Spleen (tissue), 11 donors: ENCODE measurements around the gene FRMD1. TPM values are rescaled to one million over a fixed set of nuclear protein-coding genes. Genes with fewer than 3 reads are reported as not detected.
A peak's percentile ranks its signal among the peaks of the same experiment; 100 is the strongest.

Source experiments
- DNase-seq: peaks from one replicate; pipeline ENCODE4 v3.0.0-alpha.2; 2020
- H3K27ac ChIP-seq, 8 donors: fragments of 200-600 bp; sonication (generic) in 7 of 8; 1 replicate in 4 of 8; 2 replicates in 4 of 8; pipeline versions ENCODE4 v1.5.0 to v1.8.0; 2016 to 2021; ENCODE audit warnings: inconsistent platforms in 4 of 8, mild to moderate bottlenecking in 4 of 8, moderate library complexity in 1 of 8
- H3K27me3 ChIP-seq, 7 donors: fragments of 200-600 bp; sonication (generic) in 6 of 7; replicated peaks in 1 of 7; 1 replicate in 4 of 7; 2 replicates in 3 of 7; pipeline versions ENCODE4 v1.5.0 to v1.8.0; 2016 to 2021; ENCODE audit warnings: inconsistent platforms in 3 of 7, mild to moderate bottlenecking in 1 of 7
- H3K36me3 ChIP-seq, 6 donors: fragments of 200-600 bp; sonication (generic) in 5 of 6; 1 replicate in 4 of 6; 2 replicates in 2 of 6; pipeline versions ENCODE4 v1.5.0 to v1.8.0; 2016 to 2021; ENCODE audit warnings: inconsistent platforms in 2 of 6
- H3K4me1 ChIP-seq, 6 donors: fragments of 200-600 bp; sonication (generic) in 5 of 6; 1 replicate in 3 of 6; 2 replicates in 3 of 6; pipeline versions ENCODE4 v1.5.0 to v1.8.0; 2016 to 2021; ENCODE audit warnings: inconsistent platforms in 3 of 6
- H3K4me3 ChIP-seq, 8 donors: fragments of 200-600 bp; sonication (generic) in 7 of 8; 1 replicate in 4 of 8; 2 replicates in 4 of 8; pipeline versions ENCODE4 v1.5.0 to v1.8.0; 2016 to 2021; ENCODE audit warnings: inconsistent platforms in 4 of 8, mild to moderate bottlenecking in 4 of 8, moderate library complexity in 2 of 8
- H3K9me3 ChIP-seq, 8 donors: fragments of 200-600 bp; sonication (generic) in 7 of 8; 1 replicate in 4 of 8; 2 replicates in 4 of 8; pipeline versions ENCODE4 v1.5.0 to v1.8.0; 2016 to 2021; ENCODE audit warnings: inconsistent platforms in 4 of 8
- CTCF ChIP-seq, 11 experiments: fragments of 200-600 bp in 7 of 11; fragments of 450-650 bp in 4 of 11; sonication (generic) in 4 of 11; IDR thresholded peaks in 8 of 11; conservative IDR thresholded peaks in 3 of 11; 1 replicate in 7 of 11; 2 replicates in 4 of 11; pipeline versions ENCODE4 v1.4.0 to v1.8.0; 2016 to 2021; ENCODE audit warnings: antibody characterized with exemption in 11 of 11, inconsistent platforms in 4 of 11, mild to moderate bottlenecking in 1 of 11
- POLR2A ChIP-seq, 3 donors: fragments of 450-650 bp; IDR thresholded peaks; one replicate each; pipeline ENCODE4 v1.5.1; 2017; ENCODE audit warnings: antibody characterized with exemption in 3 of 3, mild to moderate bottlenecking in 1 of 3
- POLR2AphosphoS5 ChIP-seq, 3 donors: sonication (generic); formaldehyde crosslinking; IDR thresholded peaks; one replicate each; pipeline ENCODE4 v1.5.1; 2017; ENCODE audit warnings: antibody characterized with exemption in 3 of 3
- WGBS, 5 donors: extraction: QIAGEN DNeasy Blood & Tissue Kit in 3 of 5; methylation state at CpG; one replicate each; pipeline versions ENCODE4 v1.1.5 to v1.1.7; 2013 to 2018; 5-methylcytosine and 5-hydroxymethylcytosine counted together
- intact Hi-C: fragments of 100-400 bp; cut with DNase I; formaldehyde crosslinking; loops from one replicate; pipeline ENCODE4 v1.15.0; 2023; ENCODE audit warnings: low total_unique reads
- polyA plus RNA-seq, 3 donors: library from polyadenylated mRNA; stranded (reverse); fragments of 200-250 nt; gene quantifications; one replicate each; pipeline ENCODE4 v1.2.1, GENCODE V29; 2013
- total RNA-seq, 7 donors: library from RNA; depleted of rRNA in 3 of 7; stranded (reverse); fragments of >200 nt in 3 of 7; fragmentation: NEBNext Ultra II Directional in 4 of 7; extraction: Animal tissue kit (Norgen Biotek cat#: 25700) in 4 of 7; gene quantifications; one replicate each; pipeline versions ENCODE4 v1.1.0 to v1.2.1, GENCODE V29; 2016 to 2021
- donor health status: healthy with polysubstance abuse.
- donor health status: DM: no; HTN: no; CAD: no; lungs with moderate emphysema.
- donor health status: DM: no; HTN: no; CAD: no.
- donor health status: Bipolar disorder and iron deficiency.
- donor health status: healthy.
- donor health status: DM: no; HTN: no; CAD: no.
- donor health status: DM: yes; HTN: yes; CAD: no.

Gene FRMD1
- total and polyA plus RNA-seq, 10 donors, result 0.14 to 9.5 (median 1.5) TPM

GRCh38 chr6:168041928-168042327, 37.1 kb downstream of the FRMD1 start:
- WGBS, 5 donors, result 81 to 91% (median 88%) methylated on average over 10 to 15 of the region's 15 CpGs
- Histone ChIP-seq H3K36me3 (no peaks in the 10 kb centered on the region), H3K9me3 (peaks cover 2 to 73% (median 50%) of the 10 kb centered on the region in 8 donors), H3K27ac (no peak overlapping the region), H3K4me1 (peaks cover 0 to 11% (median 3%) of the 10 kb centered on the region in 6 donors), H3K27me3 (peaks cover 0 to 3% (median 0%) of the 10 kb centered on the region in 7 donors), H3K4me3 (no peak overlapping the region)
- intact Hi-C loops, result no loop called here
- TF ChIP-seq POLR2A (IDR thresholded peaks at IDR 0.05), result no peak
- no peak for TF ChIP-seq POLR2AphosphoS5 (IDR thresholded peaks at IDR 0.05)
- no peak for TF ChIP-seq CTCF (IDR thresholded peaks at IDR 0.05 in 8 of 11, conservative IDR thresholded peaks at IDR 0.05 in 3 of 11)
- DNase-seq, result peak; percentile 64

GRCh38 chr6:168040856-168041496, 38.0 kb downstream of the FRMD1 start:
- Histone ChIP-seq H3K27ac (no peak overlapping the region), H3K27me3 (peaks cover 0 to 11% (median 0%) of the 10 kb centered on the region in 7 donors), H3K4me3 (no peak overlapping the region), H3K36me3 (no peaks in the 10 kb centered on the region), H3K9me3 (peaks cover 2 to 73% (median 50%) of the 10 kb centered on the region in 8 donors), H3K4me1 (peaks cover 0 to 16% (median 6%) of the 10 kb centered on the region in 6 donors)
- peak; percentile 44 for DNase-seq
- 80 to 94% (median 93%) methylated on average over 15 of the region's 15 CpGs for WGBS, 5 donors
- TF ChIP-seq CTCF (IDR thresholded peaks at IDR 0.05 in 8 of 11, conservative IDR thresholded peaks at IDR 0.05 in 3 of 11) (no peak), POLR2A (IDR thresholded peaks at IDR 0.05) (no peak), POLR2AphosphoS5 (IDR thresholded peaks at IDR 0.05) (no peak)
- intact Hi-C loops, result no loop called here

GRCh38 chr6:168039849-168040248, 39.2 kb downstream of the FRMD1 start:
- intact Hi-C loops, result no loop called here
- H3K27me3 ChIP-seq, result peaks cover 0 to 23% (median 0%) of the 10 kb centered on the region in 7 donors
- H3K27ac ChIP-seq, result no peak overlapping the region
- TF ChIP-seq CTCF (IDR thresholded peaks at IDR 0.05 in 8 of 11, conservative IDR thresholded peaks at IDR 0.05 in 3 of 11), result no peak
- TF ChIP-seq POLR2A (IDR thresholded peaks at IDR 0.05), result no peak
- no peak for TF ChIP-seq POLR2AphosphoS5 (IDR thresholded peaks at IDR 0.05)
- peaks cover 0 to 21% (median 9%) of the 10 kb centered on the region in 6 donors for H3K4me1 ChIP-seq
- no peaks in the 10 kb centered on the region for H3K36me3 ChIP-seq
- H3K9me3 ChIP-seq, result peaks cover 2 to 77% (median 50%) of the 10 kb centered on the region in 8 donors
- DNase-seq, result peak; percentile 60
- H3K4me3 ChIP-seq, result no peak overlapping the region
- 84 to 93% (median 87%) methylated on average over 13 of the region's 13 CpGs for WGBS, 5 donors

- DNase-seq, result peak; percentile 28
- H3K27ac ChIP-seq, result no peak overlapping the region
- no peak overlapping the region for H3K4me3 ChIP-seq
- peaks cover 2 to 75% (median 50%) of the 10 kb centered on the region in 8 donors for H3K9me3 ChIP-seq
- no peak for TF ChIP-seq POLR2AphosphoS5 (IDR thresholded peaks at IDR 0.05)
- no peak for TF ChIP-seq CTCF (IDR thresholded peaks at IDR 0.05 in 8 of 11, conservative IDR thresholded peaks at IDR 0.05 in 3 of 11)
- no peak for TF ChIP-seq POLR2A (IDR thresholded peaks at IDR 0.05)
- H3K36me3 ChIP-seq, result no peaks in the 10 kb centered on the region
- peaks cover 0 to 21% (median 9%) of the 10 kb centered on the region in 6 donors for H3K4me1 ChIP-seq
- WGBS, 5 donors, result 71 to 97% (median 91%) methylated on average over 4 of the region's 4 CpGs
- H3K27me3 ChIP-seq, result peaks cover 0 to 28% (median 0%) of the 10 kb centered on the region in 7 donors
- intact Hi-C loops, result no loop called here
Observed at GRCh38 chr6:168039301-168039700, 39.7 kb downstream of the FRMD1 start.
